Measurements from ENCODE around the gene TTYH3. TPM values are rescaled to one million over a fixed set of nuclear protein-coding genes. Genes with fewer than 3 reads are reported as not detected.

Gene TTYH3
- total RNA-seq, 1 experiment from 2014 or later: 187 TPM

DNA sequence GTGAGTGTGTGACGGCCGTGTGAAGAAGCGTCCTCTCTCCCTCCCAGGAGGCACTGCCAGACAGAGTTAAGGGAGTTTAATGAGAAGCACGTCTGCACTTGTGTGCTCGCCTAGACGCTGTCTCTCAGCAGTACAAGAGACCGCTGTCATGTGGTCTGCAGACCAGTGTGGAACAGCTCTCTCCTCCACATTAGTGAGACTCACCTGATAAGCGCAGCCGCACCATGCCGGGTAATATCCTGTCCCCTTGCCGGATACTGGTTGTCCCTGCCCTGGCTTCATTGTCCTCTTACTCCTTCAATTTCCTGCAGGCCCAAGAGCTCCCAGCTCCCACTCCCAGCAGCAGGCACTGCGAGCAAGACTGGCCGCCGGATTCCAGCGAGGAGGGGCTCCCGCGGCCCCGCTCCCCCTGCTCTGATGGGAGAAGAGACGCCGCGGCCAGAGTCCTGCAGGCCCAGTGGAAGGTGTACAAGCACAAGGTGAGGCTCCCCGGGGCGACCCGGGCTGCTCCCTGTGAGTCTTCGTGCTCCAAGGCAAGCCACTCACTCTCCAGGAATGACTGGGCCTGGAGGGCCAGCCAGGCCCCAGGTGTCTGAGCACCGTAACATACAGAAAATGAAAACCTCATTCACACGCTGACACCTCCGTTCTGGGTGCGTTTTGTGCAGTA is 33.5 kb upstream of the TTYH3 start:
- no peak for DNase-seq
- BruUV-seq (replicated peaks): no TSS peak
- no peak for TF ChIP-seq CTCF (IDR thresholded peaks at IDR 0.05; ENCODE audit: unreplicated experiment)
- Mint-ChIP-seq H3K4me1 (ENCODE audit: low read depth, unreplicated experiment) (no peaks in the 10 kb centered on the region), H3K9me3 (ENCODE audit: low read depth, unreplicated experiment) (no peaks in the 10 kb centered on the region), H3K27me3 (ENCODE audit: unreplicated experiment) (no peaks in the 10 kb centered on the region), H3K4me3 (ENCODE audit: low read depth, unreplicated experiment) (no peak overlapping the region), H3K27ac (ENCODE audit: unreplicated experiment) (no peak overlapping the region), H3K36me3 (ENCODE audit: insufficient read depth, unreplicated experiment) (peaks cover 88% of the 10 kb centered on the region)
- intact Hi-C loops (cut with micrococcal nuclease; ENCODE audit: unreplicated experiment): no loop called here
- CTCF ChIA-PET: no interaction called here

DNA sequence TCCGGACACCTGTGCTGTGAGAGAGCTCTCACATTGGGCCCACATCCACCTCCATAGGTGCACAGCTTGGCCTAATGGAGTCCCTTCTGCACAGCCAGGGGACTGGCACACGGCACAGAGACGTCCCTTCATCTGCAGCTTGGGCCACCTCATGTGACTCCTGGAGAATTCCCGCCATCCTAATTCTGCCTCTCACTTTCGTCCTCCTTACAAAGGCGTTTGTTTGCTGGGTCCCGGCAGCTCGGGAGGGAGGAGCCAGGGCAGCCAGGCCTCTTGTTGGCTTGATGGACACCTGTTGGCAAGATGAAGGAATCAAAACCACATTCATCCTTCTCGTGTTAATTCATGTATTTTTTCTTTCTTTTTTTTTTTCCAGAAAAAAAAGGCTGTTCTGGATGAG is 30.7 kb upstream of the TTYH3 start:
- TF ChIP-seq CTCF (IDR thresholded peaks at IDR 0.05; ENCODE audit: unreplicated experiment): no peak
- intact Hi-C loops (cut with micrococcal nuclease; ENCODE audit: unreplicated experiment): no loop called here
- H3K27me3 Mint-ChIP-seq (ENCODE audit: unreplicated experiment): no peaks in the 10 kb centered on the region
- DNase-seq: no peak
- H3K36me3 Mint-ChIP-seq (ENCODE audit: insufficient read depth, unreplicated experiment): peaks cover 81% of the 10 kb centered on the region
- H3K27ac Mint-ChIP-seq (ENCODE audit: unreplicated experiment): no peak overlapping the region
- no peaks in the 10 kb centered on the region for H3K9me3 Mint-ChIP-seq (ENCODE audit: low read depth, unreplicated experiment)
- no peaks in the 10 kb centered on the region for H3K4me1 Mint-ChIP-seq (ENCODE audit: low read depth, unreplicated experiment)
- CTCF ChIA-PET: interaction anchor here (0.6 kb wide), 1 partner anchor 30 kb away, joined by 7 read pairs; no protein-coding TSS in a partner anchor
- H3K4me3 Mint-ChIP-seq (ENCODE audit: low read depth, unreplicated experiment): no peak overlapping the region
- BruUV-seq (replicated peaks): no TSS peak

- no TSS peak for BruUV-seq (replicated peaks)
- Mint-ChIP-seq H3K4me3 (ENCODE audit: low read depth, unreplicated experiment) (no peak overlapping the region), H3K27ac (ENCODE audit: unreplicated experiment) (no peak overlapping the region), H3K27me3 (ENCODE audit: unreplicated experiment) (no peaks in the 10 kb centered on the region), H3K36me3 (ENCODE audit: insufficient read depth, unreplicated experiment) (peaks cover 78% of the 10 kb centered on the region), H3K4me1 (ENCODE audit: low read depth, unreplicated experiment) (no peaks in the 10 kb centered on the region), H3K9me3 (ENCODE audit: low read depth, unreplicated experiment) (no peaks in the 10 kb centered on the region)
- no peak for DNase-seq
- TF ChIP-seq CTCF (IDR thresholded peaks at IDR 0.05; ENCODE audit: unreplicated experiment): no peak
- CTCF ChIA-PET: interaction anchor here (1.1 kb wide), 1 partner anchor 80 kb away, joined by 3 read pairs; no protein-coding TSS in a partner anchor
- intact Hi-C loops (cut with micrococcal nuclease; ENCODE audit: unreplicated experiment): no loop called here
Measured at GRCh38 chr7:2601907-2602306, 29.9 kb upstream of the TTYH3 start.

DNA sequence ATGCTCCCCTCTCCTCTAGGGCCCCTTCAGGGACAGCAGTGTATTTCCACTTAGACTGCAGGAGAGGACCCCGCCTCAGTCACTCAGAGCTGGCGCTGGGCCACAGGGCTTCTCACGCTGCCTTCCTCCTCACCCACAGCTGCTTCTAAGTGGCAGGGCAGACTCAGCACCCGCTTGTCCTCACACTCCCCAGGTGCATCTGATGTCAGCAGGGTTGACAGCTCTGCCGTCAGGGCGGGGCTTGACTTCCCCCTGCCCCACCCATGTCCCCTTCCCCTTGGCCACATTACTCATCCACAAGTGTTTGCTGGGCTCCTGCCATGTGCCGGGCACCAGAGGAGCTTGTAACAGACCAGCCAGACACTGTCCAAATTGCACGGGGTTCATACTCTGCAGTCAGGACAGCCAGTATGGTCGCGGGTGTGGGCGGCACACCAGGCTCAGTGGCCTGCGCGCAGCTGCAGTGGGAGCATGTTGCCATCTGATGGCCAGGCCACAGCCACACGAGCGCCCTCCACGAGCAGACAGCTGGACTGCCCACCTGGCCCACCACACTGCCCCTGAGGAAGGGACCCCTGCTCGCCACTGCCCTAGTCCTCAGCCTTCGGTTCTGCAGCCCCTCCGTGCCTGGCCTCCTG is 29.3 kb upstream of the TTYH3 start:
- CTCF ChIA-PET: interaction anchor here (1.1 kb wide), 2 partner anchors 43 to 81 kb away, joined by 3 read pairs; no protein-coding TSS in a partner anchor
- DNase-seq: no peak
- Mint-ChIP-seq H3K36me3 (ENCODE audit: insufficient read depth, unreplicated experiment) (peaks cover 72% of the 10 kb centered on the region), H3K27ac (ENCODE audit: unreplicated experiment) (no peak overlapping the region), H3K27me3 (ENCODE audit: unreplicated experiment) (no peaks in the 10 kb centered on the region), H3K9me3 (ENCODE audit: low read depth, unreplicated experiment) (no peaks in the 10 kb centered on the region), H3K4me1 (ENCODE audit: low read depth, unreplicated experiment) (no peaks in the 10 kb centered on the region), H3K4me3 (ENCODE audit: low read depth, unreplicated experiment) (no peak overlapping the region)
- BruUV-seq (replicated peaks): no TSS peak
- intact Hi-C loops (cut with micrococcal nuclease; ENCODE audit: unreplicated experiment): no loop called here
- no peak for TF ChIP-seq CTCF (IDR thresholded peaks at IDR 0.05; ENCODE audit: unreplicated experiment)

All from Calu3 (cell line).